ENCODE data around the gene HS1BP3.
A peak's percentile ranks its signal among the peaks of the same experiment; 100 is the strongest.

HS1BP3 gene

GRCh38 chr2:20618468-20618885 lies 32.4 kb downstream of the HS1BP3 start:
- no peak for DNase-seq (ENCODE audit: low read depth)
- H3K4me3 ChIP-seq (ENCODE audit: low read depth, low read length) = no peak overlapping the region
- TF ChIP-seq MYC (IDR thresholded peaks at IDR 0.05; ENCODE audit: low read depth, low read length) = no peak
- TF ChIP-seq MAX (IDR thresholded peaks at IDR 0.05; ENCODE audit: low read depth, low read length) = no peak
- TF ChIP-seq CTCF (IDR thresholded peaks at IDR 0.05; ENCODE audit: low read depth, low read length) = no peak

GRCh38 chr2:20617892-20618467 lies 32.9 kb downstream of the HS1BP3 start:
- H3K4me3 ChIP-seq (ENCODE audit: low read depth, low read length) = no peak overlapping the region
- TF ChIP-seq MYC (IDR thresholded peaks at IDR 0.05; ENCODE audit: low read depth, low read length) = no peak
- TF ChIP-seq MAX (IDR thresholded peaks at IDR 0.05; ENCODE audit: low read depth, low read length) = no peak
- peak; percentile 9 for TF ChIP-seq CTCF (IDR thresholded peaks at IDR 0.05; ENCODE audit: low read depth, low read length)
- peak; percentile 32 for DNase-seq (ENCODE audit: low read depth)

- no peak for TF ChIP-seq MAX (IDR thresholded peaks at IDR 0.05; ENCODE audit: low read depth, low read length)
- no peak for TF ChIP-seq MYC (IDR thresholded peaks at IDR 0.05; ENCODE audit: low read depth, low read length)
- TF ChIP-seq CTCF (IDR thresholded peaks at IDR 0.05; ENCODE audit: low read depth, low read length) = no peak
- no peak overlapping the region for H3K4me3 ChIP-seq (ENCODE audit: low read depth, low read length)
Measured at GRCh38 chr2:20617081-20617575, 33.8 kb downstream of the HS1BP3 start.

GRCh38 chr2:20616341-20616871 lies 34.5 kb downstream of the HS1BP3 start:
- TF ChIP-seq MAX (IDR thresholded peaks at IDR 0.05; ENCODE audit: low read depth, low read length) = no peak
- no peak for TF ChIP-seq POLR2A (IDR thresholded peaks at IDR 0.05; ENCODE audit: extremely low read depth, insufficient read length)
- TF ChIP-seq CTCF (IDR thresholded peaks at IDR 0.05; ENCODE audit: low read depth, low read length) = no peak
- TF ChIP-seq MYC (IDR thresholded peaks at IDR 0.05; ENCODE audit: low read depth, low read length) = no peak
- DNase-seq (ENCODE audit: low read depth) = no peak
- H3K4me3 ChIP-seq (ENCODE audit: low read depth, low read length) = no peak overlapping the region

More at GRCh38 chr2:20617081-20617575, 33.8 kb downstream of the HS1BP3 start:
- no peak for DNase-seq (ENCODE audit: low read depth)

- TF ChIP-seq MYC (IDR thresholded peaks at IDR 0.05; ENCODE audit: low read depth, low read length) (no peak), CTCF (IDR thresholded peaks at IDR 0.05; ENCODE audit: low read depth, low read length) (no peak), MAX (IDR thresholded peaks at IDR 0.05; ENCODE audit: low read depth, low read length) (no peak)
- no peak overlapping the region for H3K4me3 ChIP-seq (ENCODE audit: low read depth, low read length)
- no peak for DNase-seq (ENCODE audit: low read depth)
Measured at GRCh38 chr2:20615466-20616241, 35.2 kb downstream of the HS1BP3 start.

Measured in NB4 (cell line).